ENCODE results near the gene DNAI2.

DNA sequence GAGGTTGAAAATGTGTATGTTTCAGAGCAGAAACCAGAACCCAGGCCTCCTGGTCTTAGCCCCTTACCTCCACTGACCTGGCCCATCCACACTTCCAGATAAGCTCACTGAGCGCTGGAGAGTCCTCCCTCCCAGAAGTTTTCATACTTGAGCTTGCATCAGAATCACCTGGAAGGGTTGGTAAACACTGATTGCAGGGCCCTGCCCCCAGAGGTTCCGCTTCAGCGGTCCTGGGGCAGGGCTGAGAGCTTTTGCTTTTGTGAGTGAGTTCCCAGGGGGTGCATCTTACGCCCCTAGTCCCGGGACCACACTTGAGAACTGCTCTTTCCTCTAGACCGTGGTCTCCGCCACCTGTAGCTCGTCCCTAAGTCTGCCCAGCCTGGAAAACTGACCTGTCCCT, 40.1 kb upstream of the DNAI2 start:
- TF ChIP-seq, protein P1, sequence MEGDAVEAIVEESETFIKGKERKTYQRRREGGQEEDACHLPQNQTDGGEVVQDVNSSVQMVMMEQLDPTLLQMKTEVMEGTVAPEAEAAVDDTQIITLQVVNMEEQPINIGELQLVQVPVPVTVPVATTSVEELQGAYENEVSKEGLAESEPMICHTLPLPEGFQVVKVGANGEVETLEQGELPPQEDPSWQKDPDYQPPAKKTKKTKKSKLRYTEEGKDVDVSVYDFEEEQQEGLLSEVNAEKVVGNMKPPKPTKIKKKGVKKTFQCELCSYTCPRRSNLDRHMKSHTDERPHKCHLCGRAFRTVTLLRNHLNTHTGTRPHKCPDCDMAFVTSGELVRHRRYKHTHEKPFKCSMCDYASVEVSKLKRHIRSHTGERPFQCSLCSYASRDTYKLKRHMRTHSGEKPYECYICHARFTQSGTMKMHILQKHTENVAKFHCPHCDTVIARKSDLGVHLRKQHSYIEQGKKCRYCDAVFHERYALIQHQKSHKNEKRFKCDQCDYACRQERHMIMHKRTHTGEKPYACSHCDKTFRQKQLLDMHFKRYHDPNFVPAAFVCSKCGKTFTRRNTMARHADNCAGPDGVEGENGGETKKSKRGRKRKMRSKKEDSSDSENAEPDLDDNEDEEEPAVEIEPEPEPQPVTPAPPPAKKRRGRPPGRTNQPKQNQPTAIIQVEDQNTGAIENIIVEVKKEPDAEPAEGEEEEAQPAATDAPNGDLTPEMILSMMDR (IDR thresholded peaks at IDR 0.05) = no peak
- no peak for TF ChIP-seq POLR2A (IDR thresholded peaks at IDR 0.05)

Data from testis (tissue), 2 donors.